ENCODE measurements around the gene TBC1D14. TPM values are rescaled to one million over a fixed set of nuclear protein-coding genes. Genes with fewer than 3 reads are reported as not detected.
"Not testable (repeated sequence)": the region's sequence is repeated elsewhere in the genome, so short reads cannot be mapped to it uniquely, and the experiment has no call there.

Gene TBC1D14
- polyA plus RNA-seq, 3 donors: 36.3 to 44.7 (median 39.3) TPM

- no peak overlapping the region for H3K9ac ChIP-seq (ENCODE audit: insufficient read depth, low read length, poor library complexity, severe bottlenecking)
- intact Hi-C loops (cut with micrococcal nuclease): loop anchor here in 1 of 2 donors (5.0 kb wide), 1 partner anchor 37 kb away; no protein-coding TSS in a partner anchor
Measured at GRCh38 chr4:6905516-6906445, 3.8 kb upstream of the TBC1D14 start.

DNA sequence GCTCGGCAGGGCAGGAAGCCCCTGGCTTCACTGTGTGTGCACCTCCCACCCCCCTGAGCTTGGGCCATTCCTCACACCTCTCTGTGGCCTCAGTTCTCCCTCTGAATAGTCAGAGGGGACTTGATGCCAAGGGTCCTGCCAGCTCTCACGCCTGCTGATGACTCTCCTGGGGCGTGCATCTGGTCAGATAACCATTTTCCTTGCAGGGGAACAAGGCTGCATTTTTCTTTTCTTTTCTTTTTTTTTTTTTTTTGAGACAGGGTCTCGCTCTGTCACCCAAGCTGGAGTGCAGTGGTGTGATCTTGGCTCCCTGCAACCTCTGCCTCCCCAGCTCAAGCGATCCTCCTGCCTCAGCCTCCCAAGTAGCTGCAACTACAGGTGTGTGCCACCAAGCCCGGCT lies 3.1 kb upstream of the TBC1D14 start:
- H3K4me3 Mint-ChIP-seq; H3K27ac ChIP-seq (ENCODE audit: low read depth in 1 of 2, low read length in 2 of 2); H2AFZ ChIP-seq (ENCODE audit: insufficient read depth, low read depth, low read length, poor library complexity, severe bottlenecking); H3K27ac Mint-ChIP-seq; DNase-seq; H3K9me3 Mint-ChIP-seq; H3K9me3 ChIP-seq (replicated peaks in 1 of 2; ENCODE audit: control insufficient read depth in 1 of 2, insufficient read depth in 1 of 2, low read length in 2 of 2); H3K4me3 ChIP-seq (replicated peaks in 1 of 3; ENCODE audit: low read depth in 2 of 3, low read length in 3 of 3); H3K36me3 Mint-ChIP-seq; H3K4me2 ChIP-seq (replicated peaks; ENCODE audit: extremely low read depth, low read length, poor library complexity, severe bottlenecking); H3K36me3 ChIP-seq (replicated peaks in 1 of 2; ENCODE audit: control insufficient read depth in 1 of 2, insufficient read depth in 2 of 2, low read length in 2 of 2); H3K27me3 ChIP-seq (ENCODE audit: control insufficient read depth in 2 of 2, insufficient read depth in 2 of 2, low read length in 2 of 2); H3K9ac ChIP-seq (ENCODE audit: insufficient read depth, low read length, poor library complexity, severe bottlenecking): not testable (repeated sequence)
- peaks cover 54% of the 10 kb centered on the region for H3K4me1 Mint-ChIP-seq
- peaks cover 8 to 12% (median 11%) of the 10 kb centered on the region in 3 donors for H3K27me3 Mint-ChIP-seq (ENCODE audit: low read depth in 3 of 3)
- peaks cover 36 to 38% of the 10 kb centered on the region in 2 donors for H3K4me1 ChIP-seq (ENCODE audit: control insufficient read depth in 1 of 2, insufficient read depth in 2 of 2, low read length in 2 of 2)
- peaks cover 17% of the 10 kb centered on the region for H3K79me2 ChIP-seq (ENCODE audit: insufficient read depth, low read length)
- peaks cover 13% of the 10 kb centered on the region for H4K20me1 ChIP-seq (ENCODE audit: insufficient read depth, low read length)
- intact Hi-C loops (cut with micrococcal nuclease): loop anchor here in 1 of 2 donors (5.0 kb wide), 1 partner anchor 36 kb away; no protein-coding TSS in a partner anchor
- 92% methylated on average over 3 of the region's 6 CpGs for WGBS (ENCODE audit: insufficient coverage)

More at GRCh38 chr4:6905516-6906445, 3.8 kb upstream of the TBC1D14 start:
- no peak overlapping the region for H3K4me3 Mint-ChIP-seq
- H3K36me3 Mint-ChIP-seq: no peaks in the 10 kb centered on the region
- H3K9me3 ChIP-seq (replicated peaks in 1 of 2; ENCODE audit: control insufficient read depth in 1 of 2, insufficient read depth in 1 of 2, low read length in 2 of 2): no peaks in the 10 kb centered on the region
- no peak for DNase-seq
- H4K20me1 ChIP-seq (ENCODE audit: insufficient read depth, low read length): peaks cover 6% of the 10 kb centered on the region
- peaks cover 10% of the 10 kb centered on the region for H3K79me2 ChIP-seq (ENCODE audit: insufficient read depth, low read length)
- no peak for TF ChIP-seq CTCF (IDR thresholded peaks at IDR 0.05)
- WGBS (ENCODE audit: insufficient coverage): over 99% methylated on average over 12 of the region's 13 CpGs
- peaks cover 0 to 3% (median 0%) of the 10 kb centered on the region in 7 donors for H3K9me3 Mint-ChIP-seq
- H3K4me3 ChIP-seq (replicated peaks in 1 of 3; ENCODE audit: low read depth in 2 of 3, low read length in 3 of 3): no peak overlapping the region
- H2AFZ ChIP-seq (ENCODE audit: insufficient read depth, low read depth, low read length, poor library complexity, severe bottlenecking): no peak overlapping the region
- H3K27ac Mint-ChIP-seq: no peak overlapping the region
- H3K27me3 ChIP-seq (ENCODE audit: control insufficient read depth in 2 of 2, insufficient read depth in 2 of 2, low read length in 2 of 2): no peaks in the 10 kb centered on the region
- H3K27ac ChIP-seq (ENCODE audit: low read depth in 1 of 2, low read length in 2 of 2): no peak overlapping the region
- peaks cover 29 to 31% of the 10 kb centered on the region in 2 donors for H3K4me1 ChIP-seq (ENCODE audit: control insufficient read depth in 1 of 2, insufficient read depth in 2 of 2, low read length in 2 of 2)
- no peak overlapping the region for H3K4me2 ChIP-seq (replicated peaks; ENCODE audit: extremely low read depth, low read length, poor library complexity, severe bottlenecking)
- H3K27me3 Mint-ChIP-seq (ENCODE audit: low read depth in 3 of 3): peaks cover 8 to 12% (median 11%) of the 10 kb centered on the region in 3 donors
- H3K36me3 ChIP-seq (replicated peaks in 1 of 2; ENCODE audit: control insufficient read depth in 1 of 2, insufficient read depth in 2 of 2, low read length in 2 of 2): no peaks in the 10 kb centered on the region
- H3K4me1 Mint-ChIP-seq: peaks cover 47% of the 10 kb centered on the region

Data from CD14-positive monocyte (primary cell).